HUES48 (cell line): ENCODE results near the gene PACSIN1.

Source experiments
- H3K27ac ChIP-seq: one replicate; pipeline ENCODE4 v1.7.0; 2013; ENCODE audit warnings: low read depth, low read length, inconsistent platforms
- H3K27me3 ChIP-seq: 2 replicates; pipeline ENCODE4 v1.6.1; 2013; ENCODE audit warnings: mild to moderate bottlenecking, low read length; ENCODE audit not compliant: control insufficient read depth, insufficient read depth
- H3K36me3 ChIP-seq: 2 replicates; pipeline ENCODE4 v1.6.1; 2013; ENCODE audit warnings: low read length; ENCODE audit not compliant: control insufficient read depth, insufficient read depth
- H3K4me1 ChIP-seq: 2 replicates; pipeline ENCODE4 v1.6.1; 2013; ENCODE audit warnings: mild to moderate bottlenecking, low read length; ENCODE audit not compliant: control insufficient read depth, insufficient read depth
- H3K4me3 ChIP-seq: 2 replicates; pipeline ENCODE4 v1.5.1; 2013; ENCODE audit warnings: mild to moderate bottlenecking, low read depth, low read length
- H3K9ac ChIP-seq: 2 replicates; pipeline ENCODE4 v1.6.1; 2013; ENCODE audit warnings: mild to moderate bottlenecking, low read depth, low read length, moderate library complexity
- H3K9me3 ChIP-seq: 2 replicates; pipeline ENCODE4 v1.6.1; 2013; ENCODE audit warnings: low read length; ENCODE audit not compliant: control insufficient read depth, insufficient read depth

PACSIN1 gene

DNA sequence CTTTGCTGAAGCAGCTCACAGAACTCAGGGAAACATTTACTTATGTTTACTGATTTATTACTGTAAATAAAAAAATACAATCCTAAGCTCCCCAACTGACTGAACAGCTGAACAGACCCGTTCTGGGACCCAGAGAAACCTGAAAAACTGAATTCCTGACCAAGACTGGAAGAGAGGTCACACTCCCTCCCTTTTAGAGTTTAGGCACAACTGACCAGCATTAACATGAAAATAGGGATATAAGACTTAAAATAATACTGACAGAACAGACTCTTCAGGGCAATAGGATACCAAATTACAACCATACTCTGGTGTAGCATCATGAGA lies 28.3 kb upstream of the PACSIN1 start:
- Histone ChIP-seq H3K36me3 (no peaks in the 10 kb centered on the region), H3K27me3 (no peaks in the 10 kb centered on the region), H3K9ac (no peak overlapping the region), H3K4me3 (no peak overlapping the region), H3K4me1 (no peaks in the 10 kb centered on the region), H3K27ac (no peak overlapping the region), H3K9me3 (peaks cover 8% of the 10 kb centered on the region; the same call in 1 of the 2 replicates)

DNA sequence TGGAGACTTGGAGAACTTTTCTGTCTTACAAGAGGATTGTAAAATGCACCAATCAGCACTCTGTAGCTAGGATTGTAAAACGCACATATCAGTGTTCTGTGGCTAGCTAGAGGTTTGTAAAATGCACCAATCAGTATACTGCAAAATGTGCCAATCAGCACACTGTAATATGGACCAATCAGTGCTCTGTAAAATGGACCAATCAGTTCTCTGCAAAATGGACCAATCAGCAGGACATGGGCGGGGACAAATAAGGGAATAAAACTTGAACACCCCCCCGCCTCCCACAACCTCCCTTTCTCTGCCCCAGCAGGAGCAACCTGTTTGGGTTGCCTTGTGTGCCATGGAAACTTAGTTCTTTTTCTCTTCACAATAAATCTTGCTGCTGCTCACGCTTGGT lies 27.2 kb upstream of the PACSIN1 start:
- no peaks in the 10 kb centered on the region for H3K27me3 ChIP-seq
- no peak overlapping the region for H3K4me3 ChIP-seq
- no peak overlapping the region for H3K9ac ChIP-seq

DNA sequence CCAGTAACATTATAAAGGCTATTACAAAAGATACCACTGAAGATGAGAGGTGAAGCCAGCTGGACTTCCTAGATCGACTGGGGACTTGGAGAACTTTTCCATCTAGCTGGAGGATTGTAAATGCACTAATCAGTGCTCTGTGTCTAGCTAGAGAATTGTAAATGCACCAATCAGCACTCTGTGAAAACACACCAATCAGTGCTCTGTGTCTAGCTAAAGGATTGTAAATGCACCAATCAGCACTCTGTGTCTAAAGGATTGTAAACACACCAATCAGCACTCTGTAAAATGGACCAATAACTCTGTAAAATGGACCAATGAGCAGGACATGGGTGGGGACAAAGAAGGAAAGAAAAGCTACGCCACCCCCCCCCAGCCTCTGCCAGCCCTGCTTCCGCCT lies 26.4 kb upstream of the PACSIN1 start:
- Histone ChIP-seq H3K36me3 (no peaks in the 10 kb centered on the region), H3K9ac (no peak overlapping the region), H3K27ac (no peak overlapping the region), H3K9me3 (peaks cover 8% of the 10 kb centered on the region; the same call in 1 of the 2 replicates), H3K4me1 (no peaks in the 10 kb centered on the region), H3K4me3 (no peak overlapping the region), H3K27me3 (no peaks in the 10 kb centered on the region)

More for the DNA sequence above, 27.2 kb upstream of the PACSIN1 start:
- Histone ChIP-seq H3K27ac (no peak overlapping the region), H3K4me1 (no peaks in the 10 kb centered on the region), H3K9me3 (peaks cover 8% of the 10 kb centered on the region; the same call in 1 of the 2 replicates), H3K36me3 (no peaks in the 10 kb centered on the region)

DNA sequence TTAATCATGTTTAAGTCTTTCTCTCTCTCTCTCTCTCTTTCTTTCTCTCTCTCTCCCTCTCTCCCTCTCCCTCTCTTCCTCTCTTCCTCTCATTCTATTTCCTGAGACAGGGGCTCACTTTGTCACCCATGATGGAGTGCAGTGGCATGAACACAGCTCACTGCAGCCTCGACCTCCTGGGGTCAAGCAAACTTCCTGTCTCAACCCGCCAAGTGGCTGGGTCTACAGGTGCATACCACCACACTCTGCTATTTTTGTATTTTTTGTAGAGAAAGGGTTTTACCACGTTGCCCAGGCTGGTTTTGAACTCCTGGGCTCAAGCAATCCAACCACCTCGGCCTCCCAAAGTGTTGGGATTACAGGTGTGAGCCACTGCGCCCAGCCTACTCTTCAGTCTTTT lies 24.4 kb upstream of the PACSIN1 start:
- Histone ChIP-seq H3K27ac (no peak overlapping the region), H3K4me1 (no peaks in the 10 kb centered on the region), H3K9me3 (peaks cover 8% of the 10 kb centered on the region; the same call in 1 of the 2 replicates), H3K4me3 (no peak overlapping the region), H3K36me3 (no peaks in the 10 kb centered on the region), H3K9ac (no peak overlapping the region), H3K27me3 (no peaks in the 10 kb centered on the region)

DNA sequence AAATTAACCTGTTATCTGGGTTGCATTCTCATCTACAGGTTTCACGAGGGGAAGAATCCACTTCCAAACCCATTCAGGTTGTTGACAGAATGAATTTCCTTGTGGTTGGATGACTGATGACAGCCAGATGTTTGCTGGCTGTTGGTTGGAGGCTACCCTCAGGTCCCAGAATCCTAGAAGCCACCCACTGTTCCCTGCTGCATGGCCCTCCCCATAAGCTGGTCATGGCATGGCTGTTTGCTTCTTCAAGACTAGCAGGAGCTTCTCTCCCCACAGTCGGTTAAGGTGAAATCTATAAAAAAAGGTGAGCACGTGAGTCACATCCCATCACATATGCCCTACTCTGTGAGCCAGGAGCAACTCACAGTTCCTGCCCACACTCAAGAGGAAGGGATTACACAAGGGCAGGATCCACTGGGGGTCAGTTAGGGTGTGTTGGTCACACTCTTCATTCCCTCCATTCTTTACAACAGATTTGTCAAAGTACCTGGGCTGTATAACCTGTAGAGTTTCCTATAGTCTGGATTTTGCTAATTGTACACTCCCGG lies 20.5 kb upstream of the PACSIN1 start:
- no peaks in the 10 kb centered on the region for H3K36me3 ChIP-seq
- H3K27me3 ChIP-seq: no peaks in the 10 kb centered on the region
- no peak overlapping the region for H3K9ac ChIP-seq
- no peaks in the 10 kb centered on the region for H3K9me3 ChIP-seq
- no peak overlapping the region for H3K4me3 ChIP-seq
- no peak overlapping the region for H3K27ac ChIP-seq
- no peaks in the 10 kb centered on the region for H3K4me1 ChIP-seq

DNA sequence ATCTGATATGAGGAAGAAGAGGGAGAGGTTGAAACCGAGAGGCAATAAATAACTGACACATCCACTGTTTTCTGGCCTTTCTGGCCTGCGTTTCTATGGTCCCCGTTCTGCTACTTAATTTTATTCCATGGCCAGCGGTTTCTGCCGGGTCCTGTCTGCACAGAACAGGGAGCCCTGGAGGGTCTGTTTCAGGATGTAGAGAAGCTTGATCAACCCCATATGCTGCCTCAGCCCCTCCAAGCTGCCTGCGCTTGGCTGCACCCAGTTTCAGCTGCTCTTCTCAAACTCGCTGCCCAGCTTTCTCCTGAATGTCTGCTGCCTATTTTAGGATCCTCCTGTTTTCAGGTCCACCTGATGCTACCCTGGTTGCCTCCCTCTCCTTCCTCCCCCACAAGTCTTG lies 18.5 kb upstream of the PACSIN1 start:
- H3K27me3 ChIP-seq: no peaks in the 10 kb centered on the region
- no peak overlapping the region for H3K4me3 ChIP-seq
- no peaks in the 10 kb centered on the region for H3K36me3 ChIP-seq
- H3K9me3 ChIP-seq: no peaks in the 10 kb centered on the region
- no peak overlapping the region for H3K27ac ChIP-seq
- H3K4me1 ChIP-seq: no peaks in the 10 kb centered on the region
- H3K9ac ChIP-seq: no peak overlapping the region

DNA sequence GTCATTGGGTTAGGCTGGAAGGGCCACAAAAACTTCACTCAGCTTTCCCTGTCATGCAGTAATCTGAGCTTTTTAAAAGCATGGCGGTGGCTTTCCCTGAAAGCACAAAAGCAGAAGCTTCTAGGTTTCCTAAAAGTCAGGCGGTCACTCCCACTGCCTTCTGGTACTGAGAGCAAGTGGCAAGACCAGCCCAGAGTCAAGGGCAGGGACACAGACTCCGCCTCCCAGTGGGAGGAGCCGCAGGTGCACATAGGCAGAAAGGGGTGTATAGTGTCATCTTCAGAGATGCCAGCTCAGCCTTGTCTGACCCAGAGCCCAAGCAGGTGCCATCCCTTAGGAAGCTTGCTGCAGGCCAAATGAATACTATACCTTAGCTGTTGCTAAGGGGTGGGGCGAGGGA lies 18.0 kb upstream of the PACSIN1 start:
- no peaks in the 10 kb centered on the region for H3K4me1 ChIP-seq
- no peak overlapping the region for H3K4me3 ChIP-seq
- H3K27ac ChIP-seq: no peak overlapping the region
- no peak overlapping the region for H3K9ac ChIP-seq
- no peaks in the 10 kb centered on the region for H3K27me3 ChIP-seq
- no peaks in the 10 kb centered on the region for H3K9me3 ChIP-seq
- no peaks in the 10 kb centered on the region for H3K36me3 ChIP-seq

DNA sequence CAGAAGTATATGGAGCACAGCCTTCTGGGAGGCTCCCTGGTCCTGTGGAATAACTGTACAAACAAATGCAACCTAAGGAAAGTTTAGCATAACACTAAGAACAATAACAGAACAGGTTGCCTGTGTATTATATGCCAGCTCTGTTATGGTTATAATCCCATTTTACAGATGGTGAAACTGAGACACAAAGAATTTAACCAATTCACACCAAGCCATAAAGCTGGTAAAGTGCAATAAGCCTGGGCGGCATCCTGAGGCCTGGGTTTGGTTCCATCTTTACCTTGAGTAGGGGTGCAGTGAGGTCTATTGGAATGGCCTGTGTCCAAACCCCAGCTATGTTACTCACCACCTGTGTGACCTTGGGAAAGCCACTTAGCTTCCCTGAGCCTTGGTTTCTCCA lies 14.7 kb upstream of the PACSIN1 start:
- Histone ChIP-seq H3K36me3 (no peaks in the 10 kb centered on the region), H3K4me3 (no peak overlapping the region), H3K4me1 (no peaks in the 10 kb centered on the region), H3K27ac (no peak overlapping the region), H3K27me3 (no peaks in the 10 kb centered on the region), H3K9ac (no peak overlapping the region), H3K9me3 (no peaks in the 10 kb centered on the region)

DNA sequence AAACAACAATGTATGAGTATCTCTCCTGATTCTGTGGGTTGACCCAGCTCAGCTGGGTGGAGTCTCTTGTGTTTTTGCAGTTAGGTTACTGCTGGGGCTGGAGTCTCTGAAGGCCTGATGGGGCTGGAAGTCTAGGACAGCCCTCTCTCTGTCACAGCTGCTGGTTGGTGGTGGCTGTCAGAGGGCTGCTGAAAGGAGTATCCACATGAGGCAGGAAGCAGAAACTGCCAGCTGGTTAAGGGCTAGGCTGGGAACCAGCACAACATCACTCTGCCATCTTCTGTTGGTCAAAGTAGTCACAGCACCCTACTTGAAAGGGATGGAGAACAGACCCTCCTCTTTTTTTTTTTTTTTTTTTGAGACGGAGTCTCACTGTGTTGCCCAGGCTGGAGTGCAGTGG lies 10.0 kb upstream of the PACSIN1 start:
- Histone ChIP-seq H3K9me3 (no peaks in the 10 kb centered on the region), H3K9ac (no peak overlapping the region), H3K27me3 (no peaks in the 10 kb centered on the region), H3K27ac (no peak overlapping the region), H3K36me3 (no peaks in the 10 kb centered on the region), H3K4me1 (peaks cover 1% of the 10 kb centered on the region; the same call in 1 of the 2 replicates), H3K4me3 (no peak overlapping the region)

DNA sequence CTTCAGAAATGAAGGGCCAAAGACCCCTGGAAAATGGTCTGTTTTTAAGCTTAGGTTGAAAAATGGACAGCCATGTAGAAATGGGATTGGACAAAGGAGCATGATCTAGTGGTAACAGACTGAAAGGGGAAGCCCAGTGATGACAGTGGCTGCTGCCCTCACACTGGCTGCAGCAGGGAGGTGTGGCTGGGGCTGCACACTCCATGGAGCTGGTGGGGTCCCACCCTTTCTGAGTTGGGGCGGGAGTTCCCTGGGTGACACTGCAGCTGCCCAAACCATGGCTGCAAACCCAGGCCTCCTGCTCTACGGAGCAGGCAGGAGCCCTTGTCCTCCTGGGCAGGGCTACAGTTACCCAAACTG lies 8.5 kb upstream of the PACSIN1 start:
- H3K36me3 ChIP-seq: no peaks in the 10 kb centered on the region
- no peaks in the 10 kb centered on the region for H3K9me3 ChIP-seq
- H3K9ac ChIP-seq: no peak overlapping the region
- no peaks in the 10 kb centered on the region for H3K27me3 ChIP-seq
- no peak overlapping the region for H3K27ac ChIP-seq
- peaks cover 5% of the 10 kb centered on the region; the same call in 1 of the 2 replicates for H3K4me1 ChIP-seq
- H3K4me3 ChIP-seq: no peak overlapping the region

DNA sequence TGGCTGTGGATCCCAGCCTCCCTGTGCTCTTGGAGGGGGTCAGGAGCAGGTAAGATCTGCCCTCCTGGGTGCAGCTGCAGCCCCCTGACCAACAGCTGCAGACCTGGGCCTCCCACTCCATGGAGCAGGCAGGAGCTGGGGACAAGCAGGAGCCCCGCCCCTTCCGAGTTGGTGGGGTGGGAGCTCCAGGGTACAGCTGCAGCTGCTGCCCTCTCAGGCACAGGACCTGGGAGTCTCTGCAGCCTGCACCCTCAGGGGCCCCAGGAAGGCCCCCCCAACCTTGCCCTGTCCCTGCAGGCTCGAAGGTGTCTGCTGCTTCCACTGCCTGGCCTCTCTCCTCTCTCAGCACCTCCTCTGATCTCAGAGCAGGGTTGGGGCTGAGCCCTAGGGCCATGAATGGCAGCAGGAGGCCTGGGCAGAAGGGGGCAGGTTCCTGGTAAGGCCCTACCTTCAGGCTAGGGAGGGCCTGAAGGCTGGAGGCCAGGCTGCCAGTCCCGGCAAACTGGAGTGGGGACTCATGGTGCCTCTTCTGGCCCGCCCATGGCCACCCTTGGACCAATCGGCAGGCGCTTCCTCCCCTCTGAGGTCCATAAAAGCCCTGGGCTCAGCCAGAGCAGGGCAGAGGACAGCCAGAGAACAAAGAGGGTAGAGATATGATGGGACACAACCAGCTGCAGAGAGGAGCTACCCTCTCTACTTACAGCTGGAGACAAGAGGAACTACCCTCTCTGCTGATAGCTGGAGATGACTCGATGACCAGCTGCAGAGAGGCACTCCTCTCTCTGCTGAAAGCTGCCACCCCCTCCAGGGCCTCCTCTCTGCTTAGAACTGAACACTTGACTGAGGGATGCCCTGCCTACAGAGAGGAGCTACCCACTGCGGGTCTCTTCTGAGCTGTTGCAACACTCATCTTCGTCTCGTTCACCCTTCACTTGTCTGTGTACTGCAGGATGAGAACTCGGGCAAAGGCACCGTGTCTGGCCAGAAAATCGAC lies 7.8 kb upstream of the PACSIN1 start:
- Histone ChIP-seq H3K4me1 (peaks cover 5% of the 10 kb centered on the region; the same call in 1 of the 2 replicates), H3K27ac (no peak overlapping the region), H3K27me3 (no peaks in the 10 kb centered on the region), H3K9ac (no peak overlapping the region), H3K9me3 (no peaks in the 10 kb centered on the region), H3K4me3 (no peak overlapping the region), H3K36me3 (no peaks in the 10 kb centered on the region)
